Caco-2 (cell line): Measurements from ENCODE around the gene TENM4. TPM values are rescaled to one million over a fixed set of nuclear protein-coding genes. Genes with fewer than 3 reads are reported as not detected.

Experiments
- BruUV-seq: library from RNA; stranded (reverse); fragments of 400-500 nt; replicated peaks from 2 replicates; lab custom pipeline; 2021; lab: Mats Ljungman, UMichigan
- CTCF ChIA-PET: fragments of 300-600 bp; sonication (Branson Sonifier 250); formaldehyde crosslinking; loops from one replicate; lab custom pipeline; 2022; ENCODE audit warnings: antibody characterized with exemption; lab: Charles Lee
- POLR2A ChIA-PET: fragments of 300-600 bp; sonication (Branson Sonifier 250); formaldehyde crosslinking; loops from one replicate; lab custom pipeline; 2022; ENCODE audit warnings: antibody characterized with exemption; lab: Charles Lee
- DNase-seq, 2 experiments: peaks; one replicate each; pipeline versions ENCODE4 v3.0.0 to v3.0.0-alpha.2; 2020 to 2022
- H3K27me3 ChIP-seq: replicated peaks from 2 replicates; pipeline ENCODE4 v1.6.0; 2011; ENCODE audit warnings: low read length; ENCODE audit not compliant: control insufficient read depth, insufficient read depth
- H3K36me3 ChIP-seq: 2 replicates; pipeline ENCODE4 v1.5.1; 2011; ENCODE audit warnings: low read length; ENCODE audit not compliant: control insufficient read depth, insufficient read depth
- H3K4me1 ChIP-seq: fragments of 250-450 bp; sonication (Bioruptor Pico); 2 replicates; pipeline ENCODE4 v1.5.1; 2020; ENCODE audit warnings: mild to moderate bottlenecking
- H3K4me3 ChIP-seq: 2 replicates; pipeline ENCODE4 v1.5.1; 2011; ENCODE audit warnings: low read depth, mild to moderate bottlenecking, control low read depth, low read length
- H3K9me3 ChIP-seq: fragments of 250-450 bp; sonication (Bioruptor Pico); 2 replicates; pipeline ENCODE4 v1.5.1; 2020; ENCODE audit warnings: mild to moderate bottlenecking, moderate library complexity
- H3K27ac Mint-ChIP-seq: one replicate; pipeline ENCODE4 v1.8.0; 2022; ENCODE audit warnings: mixed read lengths; ENCODE audit not compliant: unreplicated experiment
- H3K27me3 Mint-ChIP-seq: one replicate; pipeline ENCODE4 v1.8.0; 2022; ENCODE audit warnings: mixed read lengths; ENCODE audit not compliant: insufficient read depth, unreplicated experiment
- H3K36me3 Mint-ChIP-seq: one replicate; pipeline ENCODE4 v1.8.0; 2022; ENCODE audit warnings: mild to moderate bottlenecking, mixed read lengths; ENCODE audit not compliant: insufficient read depth, unreplicated experiment
- H3K4me1 Mint-ChIP-seq: one replicate; pipeline ENCODE4 v1.8.0; 2022; ENCODE audit warnings: low read depth, mixed read lengths; ENCODE audit not compliant: unreplicated experiment
- H3K4me3 Mint-ChIP-seq: one replicate; pipeline ENCODE4 v1.8.0; 2022; ENCODE audit warnings: mild to moderate bottlenecking, moderate library complexity, mixed read lengths; ENCODE audit not compliant: unreplicated experiment
- H3K9me3 Mint-ChIP-seq: one replicate; pipeline ENCODE4 v1.8.0; 2022; ENCODE audit warnings: mixed read lengths; ENCODE audit not compliant: unreplicated experiment
- intact Hi-C: fragments of 100-400 bp; cut with micrococcal nuclease; formaldehyde crosslinking; loops from one replicate; pipeline ENCODE4 v1.10.0; 2022; ENCODE audit not compliant: unreplicated experiment
- total RNA-seq: library from RNA; stranded (reverse); gene quantifications from 2 replicates; pipeline ENCODE4 v1.2.3, GENCODE V29; 2022
- TF ChIP-seq, protein P1 (sequence below), 2 experiments: fragments of 200-600 bp in 1 of 2; IDR thresholded peaks; 1 replicate in 1 of 2; 2 replicates in 1 of 2; pipeline versions ENCODE4 v1.5.1 to v1.8.0; 2011 to 2022; ENCODE audit warnings: antibody characterized with exemption in 1 of 2, control low read depth in 1 of 2, inconsistent platforms in 1 of 2, low read depth in 1 of 2, low read length in 1 of 2, mild to moderate bottlenecking in 1 of 2, moderate library complexity in 1 of 2; ENCODE audit not compliant: insufficient read depth in 1 of 2, severe bottlenecking in 1 of 2, unreplicated experiment in 1 of 2

TENM4 gene
- total RNA-seq, 1 experiment from 2014 or later, result 1.1 TPM

DNA sequence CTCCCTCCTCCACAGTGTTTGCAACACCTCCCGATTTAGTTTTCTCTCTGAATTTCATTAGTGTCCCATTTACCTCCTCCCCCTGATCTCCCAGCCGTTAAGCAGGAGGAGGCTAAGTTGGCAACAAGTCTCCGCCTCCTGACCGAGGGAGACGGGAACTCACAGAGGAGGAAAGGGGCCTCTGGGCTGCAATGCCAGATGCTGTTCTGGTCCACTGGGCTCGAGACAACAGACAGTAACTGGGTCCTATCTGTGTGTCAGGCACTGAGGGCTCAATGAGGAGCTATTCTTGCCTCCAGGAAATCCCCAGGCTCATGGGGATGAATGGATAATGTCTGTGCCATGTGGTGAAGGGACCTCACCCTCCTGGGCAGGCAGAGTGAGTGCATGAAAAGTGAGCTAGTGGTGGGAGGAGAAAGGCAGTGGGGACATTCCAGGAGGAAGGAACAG lies 228.1 kb downstream of the TENM4 start:
- Histone ChIP-seq H3K4me1 (no peaks in the 10 kb centered on the region), H3K36me3 (no peaks in the 10 kb centered on the region), H3K27me3 (no peaks in the 10 kb centered on the region; the same call in 1 of the 2 replicates), H3K9me3 (no peaks in the 10 kb centered on the region), H3K4me3 (no peak overlapping the region)
- POLR2A ChIA-PET, result no interaction called here
- no peak overlapping the region for H3K27ac Mint-ChIP-seq
- TF ChIP-seq, protein P1, sequence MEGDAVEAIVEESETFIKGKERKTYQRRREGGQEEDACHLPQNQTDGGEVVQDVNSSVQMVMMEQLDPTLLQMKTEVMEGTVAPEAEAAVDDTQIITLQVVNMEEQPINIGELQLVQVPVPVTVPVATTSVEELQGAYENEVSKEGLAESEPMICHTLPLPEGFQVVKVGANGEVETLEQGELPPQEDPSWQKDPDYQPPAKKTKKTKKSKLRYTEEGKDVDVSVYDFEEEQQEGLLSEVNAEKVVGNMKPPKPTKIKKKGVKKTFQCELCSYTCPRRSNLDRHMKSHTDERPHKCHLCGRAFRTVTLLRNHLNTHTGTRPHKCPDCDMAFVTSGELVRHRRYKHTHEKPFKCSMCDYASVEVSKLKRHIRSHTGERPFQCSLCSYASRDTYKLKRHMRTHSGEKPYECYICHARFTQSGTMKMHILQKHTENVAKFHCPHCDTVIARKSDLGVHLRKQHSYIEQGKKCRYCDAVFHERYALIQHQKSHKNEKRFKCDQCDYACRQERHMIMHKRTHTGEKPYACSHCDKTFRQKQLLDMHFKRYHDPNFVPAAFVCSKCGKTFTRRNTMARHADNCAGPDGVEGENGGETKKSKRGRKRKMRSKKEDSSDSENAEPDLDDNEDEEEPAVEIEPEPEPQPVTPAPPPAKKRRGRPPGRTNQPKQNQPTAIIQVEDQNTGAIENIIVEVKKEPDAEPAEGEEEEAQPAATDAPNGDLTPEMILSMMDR (IDR thresholded peaks at IDR 0.05; ENCODE audit: insufficient read depth in 1 of 2, low read depth in 1 of 2, low read length in 1 of 2, severe bottlenecking in 1 of 2, unreplicated experiment in 1 of 2), result no peak
- no peaks in the 10 kb centered on the region for H3K36me3 Mint-ChIP-seq
- CTCF ChIA-PET, result no interaction called here
- intact Hi-C loops, result no loop called here
- H3K27me3 Mint-ChIP-seq, result peaks cover 23% of the 10 kb centered on the region
- no TSS peak for BruUV-seq
- DNase-seq, result no peak
- no peak overlapping the region for H3K4me3 Mint-ChIP-seq
- H3K9me3 Mint-ChIP-seq, result no peaks in the 10 kb centered on the region
- H3K4me1 Mint-ChIP-seq, result no peaks in the 10 kb centered on the region

DNA sequence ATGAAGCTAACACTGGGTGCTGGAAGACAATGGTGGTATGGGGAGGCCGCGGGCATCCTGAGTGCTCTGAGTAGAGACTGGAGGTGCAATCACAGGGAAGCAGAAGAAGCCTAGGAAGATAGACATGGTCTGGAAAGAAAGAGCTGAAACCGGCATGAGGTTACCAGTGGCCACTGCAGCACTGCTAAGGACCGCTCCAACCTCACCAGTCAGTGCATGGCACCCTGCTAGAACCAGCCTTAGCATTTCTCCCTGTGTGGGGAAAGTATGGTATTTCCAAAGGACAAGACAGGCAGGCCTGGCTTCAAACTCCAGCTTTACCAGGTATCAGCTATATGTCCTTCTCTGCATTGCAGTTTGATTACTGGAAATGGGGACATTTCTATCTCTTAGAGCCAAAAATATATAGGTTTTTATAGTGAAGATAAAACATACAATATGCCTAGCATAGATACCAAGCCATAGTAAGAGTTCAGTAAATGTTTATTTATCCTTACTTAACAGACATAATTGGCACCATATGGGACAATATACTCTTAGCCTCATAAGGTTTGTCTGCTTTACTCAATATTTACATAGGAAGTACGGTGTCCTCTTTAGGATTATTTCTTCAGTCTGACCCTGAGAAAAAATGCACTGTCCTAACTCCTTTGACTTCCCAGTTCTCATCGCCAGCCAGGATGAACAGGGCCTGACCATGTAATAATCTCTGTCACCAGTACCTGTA lies 231.1 kb downstream of the TENM4 start:
- Histone ChIP-seq H3K4me3 (no peak overlapping the region), H3K9me3 (no peaks in the 10 kb centered on the region), H3K4me1 (no peaks in the 10 kb centered on the region), H3K36me3 (no peaks in the 10 kb centered on the region), H3K27me3 (no peaks in the 10 kb centered on the region; the same call in 1 of the 2 replicates)
- ChIA-PET CTCF (no interaction called here), POLR2A (no interaction called here)
- Mint-ChIP-seq H3K4me1 (no peaks in the 10 kb centered on the region), H3K4me3 (no peak overlapping the region), H3K9me3 (no peaks in the 10 kb centered on the region), H3K27me3 (peaks cover 15% of the 10 kb centered on the region), H3K36me3 (no peaks in the 10 kb centered on the region), H3K27ac (no peak overlapping the region)
- TF ChIP-seq, protein P1 (IDR thresholded peaks at IDR 0.05; ENCODE audit: insufficient read depth in 1 of 2, low read depth in 1 of 2, low read length in 1 of 2, severe bottlenecking in 1 of 2, unreplicated experiment in 1 of 2), result no peak
- DNase-seq, result no peak
- intact Hi-C loops, result no loop called here
- BruUV-seq, result no TSS peak

DNA sequence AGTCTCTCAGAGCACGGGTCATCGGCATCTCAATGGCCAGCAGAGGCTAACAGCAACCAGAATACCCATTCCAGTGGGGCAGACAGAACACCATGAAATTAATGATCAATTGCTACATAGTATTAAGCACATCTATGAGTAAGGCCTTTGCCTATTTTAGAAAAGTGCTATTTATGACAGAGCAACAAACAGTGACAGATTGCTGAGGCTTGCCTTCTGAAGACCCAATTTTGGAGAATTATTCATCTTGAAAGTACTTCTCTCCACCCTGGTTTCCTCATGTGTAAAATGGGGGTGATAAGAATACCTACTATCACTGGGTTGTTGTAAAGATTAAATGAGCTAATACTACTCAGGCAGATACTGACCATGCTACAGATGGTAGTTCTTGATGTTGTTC lies 232.7 kb downstream of the TENM4 start:
- Histone ChIP-seq H3K4me3 (no peak overlapping the region), H3K36me3 (no peaks in the 10 kb centered on the region), H3K4me1 (no peaks in the 10 kb centered on the region), H3K27me3 (no peaks in the 10 kb centered on the region; the same call in 1 of the 2 replicates), H3K9me3 (no peaks in the 10 kb centered on the region)
- Mint-ChIP-seq H3K27me3 (peaks cover 15% of the 10 kb centered on the region), H3K4me1 (no peaks in the 10 kb centered on the region), H3K9me3 (no peaks in the 10 kb centered on the region), H3K4me3 (no peak overlapping the region), H3K36me3 (no peaks in the 10 kb centered on the region), H3K27ac (no peak overlapping the region)
- ChIA-PET CTCF (no interaction called here), POLR2A (no interaction called here)
- TF ChIP-seq, protein P1 (IDR thresholded peaks at IDR 0.05; ENCODE audit: insufficient read depth in 1 of 2, low read depth in 1 of 2, low read length in 1 of 2, severe bottlenecking in 1 of 2, unreplicated experiment in 1 of 2), result no peak
- intact Hi-C loops, result no loop called here
- no peak for DNase-seq
- no TSS peak for BruUV-seq
